K562 (cell line): Measurements from ENCODE around the gene CYP2A6. TPM values are rescaled to one million over a fixed set of nuclear protein-coding genes. Genes with fewer than 3 reads are reported as not detected.
"Not testable (repeated sequence)": the region's sequence is repeated elsewhere in the genome, so short reads cannot be mapped to it uniquely, and the experiment has no call there.

Source experiments
- CBFA2T3 ChIP-seq: fragments of 450-650 bp; IDR thresholded peaks from 2 replicates; pipeline ENCODE4 v1.6.1; 2017
- CREM ChIP-seq: IDR thresholded peaks from 2 replicates; pipeline ENCODE4 v1.6.1; 2014; ENCODE audit warnings: antibody characterized with exemption, low read depth
- CTBP1 ChIP-seq: fragments of 450-650 bp; IDR thresholded peaks from 2 replicates; pipeline ENCODE4 v1.6.1; 2016; ENCODE audit warnings: borderline replicate concordance
- ESRRA ChIP-seq: fragments of 450-650 bp; IDR thresholded peaks from 2 replicates; pipeline ENCODE4 v1.6.1; 2014; ENCODE audit warnings: low read depth, mild to moderate bottlenecking, moderate library complexity, borderline replicate concordance
- JUND ChIP-seq, 2 experiments: IDR thresholded peaks; 2 replicates in 1 of 2; 3 replicates in 1 of 2; pipeline ENCODE4 v1.6.1; 2011; ENCODE audit warnings: borderline replicate concordance in 2 of 2, low read depth in 2 of 2, low read length in 2 of 2, improper control_type of control experiment in 1 of 2, missing biosample characterization in 1 of 2, missing genetic modification characterization in 1 of 2, missing genetic modification reagents in 1 of 2
- MTA3 ChIP-seq: fragments of 450-650 bp; formaldehyde crosslinking; IDR thresholded peaks from 2 replicates; pipeline ENCODE4 v1.6.1; 2017; ENCODE audit warnings: mild to moderate bottlenecking, borderline replicate concordance
- NCOA1 ChIP-seq: fragments of 450-650 bp; IDR thresholded peaks from 2 replicates; pipeline ENCODE4 v1.6.1; 2016; ENCODE audit warnings: low read depth
- SMARCA4 ChIP-seq: fragments of 450-650 bp; IDR thresholded peaks from 2 replicates; pipeline ENCODE4 v1.6.1; 2016
- SMARCC2 ChIP-seq: fragments of 450-650 bp; IDR thresholded peaks from 2 replicates; pipeline ENCODE4 v1.6.1; 2017; ENCODE audit warnings: antibody characterized with exemption, moderate library complexity, mild to moderate bottlenecking, low read depth
- SMARCE1 ChIP-seq: fragments of 450-650 bp; IDR thresholded peaks from 2 replicates; pipeline ENCODE4 v1.7.1; 2016; ENCODE audit warnings: mild to moderate bottlenecking
- ZEB2 ChIP-seq: fragments of 450-650 bp; IDR thresholded peaks from 2 replicates; pipeline ENCODE4 v1.6.1; 2016
- polyA plus RNA-seq, 8 experiments: library from polyadenylated mRNA; depleted of rRNA in 4 of 8; stranded (reverse) in 5 of 8; unstranded in 3 of 8; fragments of >200 nt; fragmentation: Nextera tagmentation in 2 of 8; fragmentation: Illumina TruSeq in 1 of 8; extraction: Ambion mirVana in 2 of 8; extraction: Trizol in 1 of 8; gene quantifications; 2 replicates each; pipeline versions ENCODE4 v1.2.1 to v1.2.3, GENCODE V29; 2011 to 2014; ENCODE audit warnings: inconsistent platforms in 1 of 8, missing spikeins in 1 of 8
- total RNA-seq, 7 experiments: library from RNA; depleted of rRNA in 6 of 7; stranded (reverse); fragments of >200 nt in 6 of 7; fragmentation: Illumina TruSeq in 2 of 7; extraction: Trizol in 2 of 7; gene quantifications; 2 replicates each; pipeline versions ENCODE4 v1.2.1 to v1.2.3, GENCODE V29; 2011 to 2021; ENCODE audit warnings: low replicate concordance in 1 of 7
- TF ChIP-seq, protein P1 (sequence below), 2 experiments: IDR thresholded peaks in 1 of 2; conservative IDR thresholded peaks in 1 of 2; 2 replicates each; pipeline ENCODE4 v1.6.1; 2016; ENCODE audit warnings: low read depth in 2 of 2, mild to moderate bottlenecking in 1 of 2, missing compliant biosample characterization in 1 of 2, missing genetic modification characterization in 1 of 2, moderate library complexity in 1 of 2
- TF ChIP-seq, protein P2 (sequence below): fragments of 450-650 bp; conservative IDR thresholded peaks from 2 replicates; pipeline ENCODE4 v1.6.1; 2016; ENCODE audit warnings: missing genetic modification characterization, low read depth, mild to moderate bottlenecking, control low read depth, missing compliant biosample characterization
- TF ChIP-seq, protein P3 (sequence below): sonication (generic); IDR thresholded peaks from 2 replicates; pipeline ENCODE4 v1.6.1; 2016
- TF ChIP-seq, protein P4 (sequence below), 2 experiments: fragments of 450-650 bp; IDR thresholded peaks; 2 replicates each; pipeline ENCODE4 v1.6.1; 2016
- TF ChIP-seq, protein P5 (sequence below), 2 experiments: fragments of 200-800 bp in 1 of 2; sonication (Bioruptor generic) in 1 of 2; sonication (generic) in 1 of 2; formaldehyde crosslinking in 1 of 2; IDR thresholded peaks in 1 of 2; conservative IDR thresholded peaks in 1 of 2; 2 replicates each; pipeline versions ENCODE4 v1.5.0 to v1.6.1; 2016 to 2020; ENCODE audit warnings: missing compliant biosample characterization in 1 of 2, missing genetic modification characterization in 1 of 2, missing genetic modification reagents in 1 of 2

Gene CYP2A6
- total and polyA plus RNA-seq, 9 of the 15 experiments (the other 6 are each of a cell fraction or from before 2014, with no cell fraction given) = 0.31 TPM; not detected in 8

DNA sequence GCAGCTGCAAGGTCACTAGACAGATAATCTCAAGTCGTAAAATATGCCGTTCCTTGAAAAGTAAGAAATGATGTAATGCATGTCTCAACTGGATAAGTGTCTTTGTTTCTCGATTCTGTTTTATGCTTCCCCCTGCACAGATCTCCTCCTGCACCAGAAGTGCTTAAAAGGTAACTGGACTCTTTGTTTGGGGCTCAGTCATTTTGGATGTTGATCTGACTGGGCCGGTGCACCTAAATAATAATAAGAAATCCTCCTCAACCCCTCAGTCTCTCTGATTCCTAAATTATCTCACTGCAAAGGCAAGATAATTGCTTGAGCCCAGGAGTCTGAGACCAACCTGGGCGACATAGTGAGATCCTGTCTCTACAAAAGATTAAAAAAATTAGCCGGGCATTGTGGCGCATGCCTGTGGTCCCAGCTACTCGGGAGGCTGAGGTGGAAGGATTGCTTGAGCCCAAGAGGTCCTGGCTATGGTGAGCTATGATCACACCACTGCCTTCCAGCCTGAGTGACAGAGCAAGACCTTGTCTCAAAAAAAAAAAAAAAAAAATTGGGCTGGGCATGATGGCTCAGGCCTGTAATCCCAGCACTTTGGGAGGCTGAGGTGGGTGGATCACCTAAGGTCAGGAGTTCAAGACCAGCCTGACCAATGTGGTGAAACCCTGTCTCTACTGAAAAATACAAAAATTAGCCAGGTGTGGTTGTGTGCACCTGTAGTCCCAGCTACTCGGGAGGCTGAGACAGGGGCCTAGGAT, 14.7 kb upstream of the CYP2A6 start (continued):
- TF ChIP-seq, protein P1, sequence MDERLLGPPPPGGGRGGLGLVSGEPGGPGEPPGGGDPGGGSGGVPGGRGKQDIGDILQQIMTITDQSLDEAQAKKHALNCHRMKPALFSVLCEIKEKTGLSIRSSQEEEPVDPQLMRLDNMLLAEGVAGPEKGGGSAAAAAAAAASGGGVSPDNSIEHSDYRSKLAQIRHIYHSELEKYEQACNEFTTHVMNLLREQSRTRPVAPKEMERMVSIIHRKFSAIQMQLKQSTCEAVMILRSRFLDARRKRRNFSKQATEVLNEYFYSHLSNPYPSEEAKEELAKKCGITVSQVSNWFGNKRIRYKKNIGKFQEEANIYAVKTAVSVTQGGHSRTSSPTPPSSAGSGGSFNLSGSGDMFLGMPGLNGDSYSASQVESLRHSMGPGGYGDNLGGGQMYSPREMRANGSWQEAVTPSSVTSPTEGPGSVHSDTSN (CRISPR knock-in tag; IDR thresholded peaks at IDR 0.05; ENCODE audit: low read depth) = not testable (repeated sequence)
- TF ChIP-seq, protein P1 (tag; conservative IDR thresholded peaks at IDR 0.05; ENCODE audit: low read depth) = peak; percentile 74
- TF ChIP-seq NCOA1 (peak; percentile 79), SMARCC2 (peak; percentile 81; the same call in 1 of the 2 replicates), CTBP1 (peak; percentile 35; the same call in 1 of the 2 replicates), SMARCA4 (peak; percentile 89), CREM (0 out of 2 replicates have a peak, but pooled peaks have one; percentile 5), ZEB2 (peak; percentile 47; the same call in 1 of the 2 replicates), CBFA2T3 (peak; percentile 94), SMARCE1 (peak; percentile 84), ESRRA (peak; percentile 87), MTA3 (peak; percentile 53; the same call in 1 of the 2 replicates), JUND (tag; IDR thresholded peaks at IDR 0.05; ENCODE audit: borderline replicate concordance, low read depth, low read length) (peak; percentile 48; the same call in 1 of the 3 replicates)
- TF ChIP-seq, protein P2, sequence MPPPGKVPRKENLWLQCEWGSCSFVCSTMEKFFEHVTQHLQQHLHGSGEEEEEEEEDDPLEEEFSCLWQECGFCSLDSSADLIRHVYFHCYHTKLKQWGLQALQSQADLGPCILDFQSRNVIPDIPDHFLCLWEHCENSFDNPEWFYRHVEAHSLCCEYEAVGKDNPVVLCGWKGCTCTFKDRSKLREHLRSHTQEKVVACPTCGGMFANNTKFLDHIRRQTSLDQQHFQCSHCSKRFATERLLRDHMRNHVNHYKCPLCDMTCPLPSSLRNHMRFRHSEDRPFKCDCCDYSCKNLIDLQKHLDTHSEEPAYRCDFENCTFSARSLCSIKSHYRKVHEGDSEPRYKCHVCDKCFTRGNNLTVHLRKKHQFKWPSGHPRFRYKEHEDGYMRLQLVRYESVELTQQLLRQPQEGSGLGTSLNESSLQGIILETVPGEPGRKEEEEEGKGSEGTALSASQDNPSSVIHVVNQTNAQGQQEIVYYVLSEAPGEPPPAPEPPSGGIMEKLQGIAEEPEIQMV (tag) = 0 out of 2 replicates have a peak, but pooled peaks have one; percentile 28
- TF ChIP-seq, protein P3, sequence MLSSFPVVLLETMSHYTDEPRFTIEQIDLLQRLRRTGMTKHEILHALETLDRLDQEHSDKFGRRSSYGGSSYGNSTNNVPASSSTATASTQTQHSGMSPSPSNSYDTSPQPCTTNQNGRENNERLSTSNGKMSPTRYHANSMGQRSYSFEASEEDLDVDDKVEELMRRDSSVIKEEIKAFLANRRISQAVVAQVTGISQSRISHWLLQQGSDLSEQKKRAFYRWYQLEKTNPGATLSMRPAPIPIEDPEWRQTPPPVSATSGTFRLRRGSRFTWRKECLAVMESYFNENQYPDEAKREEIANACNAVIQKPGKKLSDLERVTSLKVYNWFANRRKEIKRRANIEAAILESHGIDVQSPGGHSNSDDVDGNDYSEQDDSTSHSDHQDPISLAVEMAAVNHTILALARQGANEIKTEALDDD = peak; percentile 67; the same call in 1 of the 2 replicates
- TF ChIP-seq, protein P4, sequence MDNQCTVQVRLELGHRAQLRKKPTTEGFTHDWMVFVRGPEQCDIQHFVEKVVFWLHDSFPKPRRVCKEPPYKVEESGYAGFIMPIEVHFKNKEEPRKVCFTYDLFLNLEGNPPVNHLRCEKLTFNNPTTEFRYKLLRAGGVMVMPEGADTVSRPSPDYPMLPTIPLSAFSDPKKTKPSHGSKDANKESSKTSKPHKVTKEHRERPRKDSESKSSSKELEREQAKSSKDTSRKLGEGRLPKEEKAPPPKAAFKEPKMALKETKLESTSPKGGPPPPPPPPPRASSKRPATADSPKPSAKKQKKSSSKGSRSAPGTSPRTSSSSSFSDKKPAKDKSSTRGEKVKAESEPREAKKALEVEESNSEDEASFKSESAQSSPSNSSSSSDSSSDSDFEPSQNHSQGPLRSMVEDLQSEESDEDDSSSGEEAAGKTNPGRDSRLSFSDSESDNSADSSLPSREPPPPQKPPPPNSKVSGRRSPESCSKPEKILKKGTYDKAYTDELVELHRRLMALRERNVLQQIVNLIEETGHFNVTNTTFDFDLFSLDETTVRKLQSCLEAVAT (IDR thresholded peaks at IDR 0.05) = peak in 1 of 2 experiments; percentile 52; a peak in 2 of 4 replicates
- TF ChIP-seq, protein P5, sequence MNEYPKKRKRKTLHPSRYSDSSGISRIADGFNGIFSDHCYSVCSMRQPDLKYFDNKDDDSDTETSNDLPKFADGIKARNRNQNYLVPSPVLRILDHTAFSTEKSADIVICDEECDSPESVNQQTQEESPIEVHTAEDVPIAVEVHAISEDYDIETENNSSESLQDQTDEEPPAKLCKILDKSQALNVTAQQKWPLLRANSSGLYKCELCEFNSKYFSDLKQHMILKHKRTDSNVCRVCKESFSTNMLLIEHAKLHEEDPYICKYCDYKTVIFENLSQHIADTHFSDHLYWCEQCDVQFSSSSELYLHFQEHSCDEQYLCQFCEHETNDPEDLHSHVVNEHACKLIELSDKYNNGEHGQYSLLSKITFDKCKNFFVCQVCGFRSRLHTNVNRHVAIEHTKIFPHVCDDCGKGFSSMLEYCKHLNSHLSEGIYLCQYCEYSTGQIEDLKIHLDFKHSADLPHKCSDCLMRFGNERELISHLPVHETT (CRISPR knock-in tag; conservative IDR thresholded peaks at IDR 0.05 in 1 of 2, IDR thresholded peaks at IDR 0.05 in 1 of 2) = 0 out of 4 replicates have a peak, but pooled peaks of 1 of the 2 experiments have one; percentile 19
- TF ChIP-seq JUND (IDR thresholded peaks at IDR 0.05; ENCODE audit: borderline replicate concordance, low read depth, low read length) = not testable (repeated sequence)
